ENCODE results near the gene C9orf72.

GRCh38 chr9:27539479-27540441 is 33.5 kb downstream of the C9orf72 start:
- no peak for TF ChIP-seq CTCF (conservative IDR thresholded peaks at IDR 0.05)
- no peak for TF ChIP-seq EZH2 (IDR thresholded peaks at IDR 0.05; ENCODE audit: low read depth)
